ENCODE results near the gene ZBTB7C. TPM values are rescaled to one million over a fixed set of nuclear protein-coding genes. Genes with fewer than 3 reads are reported as not detected.

The ZBTB7C gene
- total RNA-seq, 1 donor from 2014 or later = 0.15 TPM

- H3K27me3 ChIP-seq = no peaks in the 10 kb centered on the region
- no peaks in the 10 kb centered on the region for H3K36me3 ChIP-seq
- no peaks in the 10 kb centered on the region for H3K36me3 Mint-ChIP-seq
- no peak for TF ChIP-seq EZH2phosphoT487 (IDR thresholded peaks at IDR 0.05)
- no peak for TF ChIP-seq EZH2 (IDR thresholded peaks at IDR 0.05)
- no peak for TF ChIP-seq CTCF (IDR thresholded peaks at IDR 0.05)
- no peak overlapping the region for H3K27ac ChIP-seq
- no peaks in the 10 kb centered on the region for H3K79me2 ChIP-seq (ENCODE audit: low read depth)
- H3K9me3 Mint-ChIP-seq = peaks cover 15% of the 10 kb centered on the region
- H3K4me1 Mint-ChIP-seq = peaks cover 30% of the 10 kb centered on the region
- H3K27me3 Mint-ChIP-seq (ENCODE audit: insufficient read depth, low read depth) = peaks cover 20% of the 10 kb centered on the region
- H2AFZ ChIP-seq (replicated peaks) = no peak overlapping the region
- no peak overlapping the region for H3K27ac Mint-ChIP-seq
- DNase-seq (ENCODE audit: low spot score) = no peak
- no peak overlapping the region for H3K4me2 ChIP-seq
- H3F3A ChIP-seq (ENCODE audit: low read depth) = peaks cover 31% of the 10 kb centered on the region
- peaks cover 27% of the 10 kb centered on the region for H3K4me1 ChIP-seq
- H4K20me1 ChIP-seq (ENCODE audit: low read depth) = no peaks in the 10 kb centered on the region
- H3K4me3 Mint-ChIP-seq = no peak overlapping the region
- no peak overlapping the region for H3K9ac ChIP-seq
- no peaks in the 10 kb centered on the region for H3K9me3 ChIP-seq (ENCODE audit: low read depth)
- H3K4me3 ChIP-seq = no peak overlapping the region
These were observed 408.5 kb downstream of the ZBTB7C start for GRCh38 chr18:48000701-48001100.

- Mint-ChIP-seq H3K27ac (no peak overlapping the region), H3K36me3 (no peaks in the 10 kb centered on the region), H3K27me3 (ENCODE audit: insufficient read depth, low read depth) (peaks cover 17% of the 10 kb centered on the region), H3K4me1 (peaks cover 37% of the 10 kb centered on the region), H3K4me3 (no peak overlapping the region), H3K9me3 (peaks cover 15% of the 10 kb centered on the region)
- DNase-seq (ENCODE audit: low spot score) = no peak
- Histone ChIP-seq H3F3A (ENCODE audit: low read depth) (peaks cover 39% of the 10 kb centered on the region), H3K36me3 (no peaks in the 10 kb centered on the region), H3K27me3 (no peaks in the 10 kb centered on the region), H3K4me2 (no peak overlapping the region), H3K4me3 (no peak overlapping the region), H4K20me1 (ENCODE audit: low read depth) (no peaks in the 10 kb centered on the region), H3K9me3 (ENCODE audit: low read depth) (no peaks in the 10 kb centered on the region), H2AFZ (replicated peaks) (no peak overlapping the region), H3K79me2 (ENCODE audit: low read depth) (no peaks in the 10 kb centered on the region), H3K27ac (no peak overlapping the region), H3K4me1 (peaks cover 36% of the 10 kb centered on the region), H3K9ac (no peak overlapping the region)
- TF ChIP-seq CTCF (IDR thresholded peaks at IDR 0.05) (no peak), EZH2phosphoT487 (IDR thresholded peaks at IDR 0.05) (no peak), EZH2 (IDR thresholded peaks at IDR 0.05) (no peak)
These were observed 409.4 kb downstream of the ZBTB7C start for GRCh38 chr18:47999801-48000248.

GRCh38 chr18:47997338-47997780 is 411.8 kb downstream of the ZBTB7C start:
- no peak overlapping the region for H3K27ac Mint-ChIP-seq

More at GRCh38 chr18:47997338-47997780, 411.8 kb downstream of the ZBTB7C start:
- Histone ChIP-seq H3K36me3 (no peaks in the 10 kb centered on the region), H3K9ac (no peak overlapping the region), H4K20me1 (ENCODE audit: low read depth) (no peaks in the 10 kb centered on the region), H3K9me3 (ENCODE audit: low read depth) (no peaks in the 10 kb centered on the region), H3K27me3 (no peaks in the 10 kb centered on the region), H3K4me3 (no peak overlapping the region), H3K4me1 (peaks cover 48% of the 10 kb centered on the region), H3K4me2 (peak overlapping the region; percentile 53), H2AFZ (replicated peaks) (no peak overlapping the region), H3F3A (ENCODE audit: low read depth) (peaks cover 42% of the 10 kb centered on the region), H3K79me2 (ENCODE audit: low read depth) (no peaks in the 10 kb centered on the region), H3K27ac (peak overlapping the region; percentile 72)
- TF ChIP-seq EZH2phosphoT487 (IDR thresholded peaks at IDR 0.05) (no peak), CTCF (IDR thresholded peaks at IDR 0.05) (peak; percentile 93), EZH2 (IDR thresholded peaks at IDR 0.05) (no peak)
- H3K27me3 Mint-ChIP-seq (ENCODE audit: insufficient read depth, low read depth) = peaks cover 27% of the 10 kb centered on the region
- peaks cover 20% of the 10 kb centered on the region for H3K9me3 Mint-ChIP-seq
- no peaks in the 10 kb centered on the region for H3K36me3 Mint-ChIP-seq
- H3K4me3 Mint-ChIP-seq = no peak overlapping the region
- DNase-seq (ENCODE audit: low spot score) = peak; percentile 77
- H3K4me1 Mint-ChIP-seq = peaks cover 50% of the 10 kb centered on the region
